DMS153 treated with DMSO at 0.1 percent for 48 hours (cell line): ENCODE results near the gene KRT25.

Experiments used
- DNase-seq: peaks from one replicate; lab custom pipeline; 2025; ENCODE audit not compliant: unreplicated experiment; lab: John Stamatoyannopoulos, UW

KRT25 gene, protein sequence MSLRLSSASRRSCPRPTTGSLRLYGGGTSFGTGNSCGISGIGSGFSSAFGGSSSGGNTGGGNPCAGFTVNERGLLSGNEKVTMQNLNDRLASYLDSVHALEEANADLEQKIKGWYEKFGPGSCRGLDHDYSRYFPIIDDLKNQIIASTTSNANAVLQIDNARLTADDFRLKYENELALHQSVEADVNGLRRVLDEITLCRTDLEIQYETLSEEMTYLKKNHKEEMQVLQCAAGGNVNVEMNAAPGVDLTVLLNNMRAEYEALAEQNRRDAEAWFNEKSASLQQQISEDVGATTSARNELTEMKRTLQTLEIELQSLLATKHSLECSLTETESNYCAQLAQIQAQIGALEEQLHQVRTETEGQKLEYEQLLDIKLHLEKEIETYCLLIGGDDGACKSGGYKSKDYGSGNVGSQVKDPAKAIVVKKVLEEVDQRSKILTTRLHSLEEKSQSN

DNA sequence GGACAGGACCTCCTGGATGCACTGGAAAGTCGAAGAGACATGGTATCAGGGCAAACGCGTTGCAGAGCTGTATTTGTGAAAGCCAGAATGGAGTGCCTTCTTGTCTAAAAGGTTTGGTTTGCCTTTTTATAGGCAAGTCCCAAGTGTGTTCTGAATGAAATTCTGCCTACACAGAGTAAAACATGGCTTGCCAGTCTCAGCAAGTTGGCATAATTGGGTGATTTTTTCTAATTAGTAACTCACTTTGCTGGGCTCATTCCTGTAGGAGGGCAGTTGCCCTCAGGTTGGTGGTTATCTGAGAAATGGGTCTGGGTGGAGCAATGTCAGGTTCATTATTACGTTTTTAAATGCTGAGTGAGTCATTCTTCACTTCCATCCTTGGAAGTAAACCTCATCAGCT lies at the start of gene KRT25:
TSS of gene KRT25 (minus strand) at position 101 of the 400 bp plus-strand sequence. CDS start at position 41, 60 bp downstream.
- no peak for DNase-seq

GRCh38 chr17:40803617-40804082 lies 48.5 kb upstream of the KRT25 start:
- DNase-seq, result peak; percentile 81

DNA sequence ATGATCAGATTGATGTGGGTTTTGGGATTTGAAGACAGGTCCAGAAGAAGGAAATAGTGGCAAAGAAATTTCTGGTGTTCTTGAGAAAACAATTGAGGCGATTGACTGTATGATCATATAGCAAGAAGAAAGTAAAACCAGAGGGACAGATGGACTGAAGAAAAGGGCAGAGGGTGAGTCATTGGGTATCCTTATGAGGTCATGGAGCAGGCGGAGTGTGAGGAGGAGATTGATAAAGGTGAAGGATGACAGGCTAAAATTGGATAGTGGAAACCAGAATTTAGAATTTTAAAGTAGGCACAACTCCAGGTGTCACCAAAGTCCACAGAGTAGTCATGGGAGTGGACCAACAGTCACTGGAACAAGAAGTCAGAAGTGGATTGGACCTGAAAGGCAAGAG lies 46.0 kb upstream of the KRT25 start:
- no peak for DNase-seq

GRCh38 chr17:40800381-40800780 lies 45.2 kb upstream of the KRT25 start:
- no peak for DNase-seq

- DNase-seq, result no peak
These were observed 44.7 kb upstream of the KRT25 start, which contains the start of gene KRT28 for GRCh38 chr17:40799859-40800258. Gene KRT28 (minus strand): TSS chr17:40799959. CDS start chr17:40799893, 66 bp downstream.

DNA sequence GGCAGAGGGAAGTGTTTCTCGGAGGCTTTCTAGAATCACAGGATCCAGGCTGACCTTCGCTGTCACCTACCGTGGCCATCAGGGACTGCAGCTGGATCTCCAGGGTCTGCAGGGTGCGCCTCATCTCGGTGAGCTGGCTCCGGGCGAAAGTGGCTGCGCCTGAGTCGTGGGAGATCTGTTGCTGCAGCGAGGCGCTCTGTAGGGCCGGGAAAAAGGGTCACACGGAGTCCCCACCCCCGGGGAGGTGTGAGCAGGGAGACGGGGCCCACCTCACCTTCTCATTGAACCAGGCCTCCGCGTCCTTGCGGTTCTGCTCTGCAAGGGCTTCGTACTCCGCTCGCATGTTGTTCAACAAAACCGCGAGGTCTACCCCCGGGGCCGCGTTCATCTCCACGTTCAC lies 41.7 kb upstream of the KRT25 start:
- DNase-seq, result no peak

DNA sequence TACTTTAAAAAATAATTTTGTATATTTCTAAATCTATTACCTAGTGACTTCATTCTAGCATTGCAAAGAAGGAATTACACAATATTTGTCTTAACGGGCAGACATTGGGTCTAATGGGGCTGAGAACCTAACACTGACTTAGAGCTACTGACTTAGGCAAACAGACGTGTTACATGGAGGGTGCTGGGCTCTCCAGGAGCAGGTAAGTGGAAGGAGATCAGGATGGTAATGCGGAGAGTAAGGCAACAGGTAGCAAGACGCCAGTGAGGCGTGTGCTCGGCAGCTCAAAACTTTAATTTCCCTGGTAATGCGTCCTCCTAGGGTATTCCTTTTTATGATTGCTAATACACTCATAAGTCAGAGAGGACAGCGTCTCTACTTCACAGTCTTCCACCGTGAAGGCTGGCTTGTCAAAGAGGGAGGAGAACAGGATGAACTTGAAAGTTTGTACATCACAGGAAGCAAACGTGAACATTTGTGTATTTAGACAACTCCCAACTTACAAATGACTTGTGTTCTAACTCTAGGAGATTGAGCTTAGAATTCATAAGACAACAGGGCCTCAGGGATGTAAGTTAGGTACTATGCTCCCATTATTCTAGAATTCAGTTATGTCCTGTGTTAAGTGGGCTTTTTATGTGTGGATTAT lies 40.0 kb upstream of the KRT25 start:
- DNase-seq, result no peak

DNA sequence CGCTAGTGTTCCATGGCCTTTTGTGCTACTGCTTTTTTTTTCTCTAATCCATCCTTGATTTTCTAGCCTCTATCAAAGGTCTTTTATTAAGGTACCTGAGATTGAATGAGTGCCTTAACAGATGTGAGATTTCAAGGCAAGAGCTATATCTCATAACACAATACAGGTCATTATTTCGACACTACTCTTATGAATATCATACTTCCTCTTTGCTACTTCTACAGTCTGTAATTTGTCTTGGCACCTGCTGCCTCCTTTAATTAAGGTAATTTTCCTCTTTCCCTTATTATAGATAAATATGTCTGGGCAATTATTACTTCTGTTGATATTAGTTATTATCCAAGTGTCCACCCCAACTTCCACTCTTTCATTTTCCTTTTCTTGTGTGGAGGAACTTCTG lies 39.3 kb upstream of the KRT25 start:
- DNase-seq, result no peak

DNA sequence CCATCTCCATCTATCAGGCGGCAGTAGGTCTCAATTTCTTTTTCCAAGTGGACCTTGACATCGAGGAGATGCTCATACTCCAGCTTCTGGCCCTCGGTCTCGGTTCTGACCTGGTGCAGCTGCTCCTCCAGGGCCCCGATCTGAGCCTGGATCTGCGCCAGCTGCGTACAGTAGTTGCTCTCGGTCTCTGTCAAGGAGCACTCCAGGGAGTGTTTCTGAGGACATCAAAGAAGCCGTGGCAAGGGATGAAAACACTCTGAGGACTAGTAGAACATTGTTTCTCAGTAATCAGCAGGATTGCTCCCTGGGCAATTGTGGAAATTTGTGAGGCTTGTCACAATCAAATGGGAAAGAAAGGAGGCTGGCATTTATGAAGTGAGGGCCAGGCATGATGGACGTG lies 38.7 kb upstream of the KRT25 start:
- no peak for DNase-seq

DNA sequence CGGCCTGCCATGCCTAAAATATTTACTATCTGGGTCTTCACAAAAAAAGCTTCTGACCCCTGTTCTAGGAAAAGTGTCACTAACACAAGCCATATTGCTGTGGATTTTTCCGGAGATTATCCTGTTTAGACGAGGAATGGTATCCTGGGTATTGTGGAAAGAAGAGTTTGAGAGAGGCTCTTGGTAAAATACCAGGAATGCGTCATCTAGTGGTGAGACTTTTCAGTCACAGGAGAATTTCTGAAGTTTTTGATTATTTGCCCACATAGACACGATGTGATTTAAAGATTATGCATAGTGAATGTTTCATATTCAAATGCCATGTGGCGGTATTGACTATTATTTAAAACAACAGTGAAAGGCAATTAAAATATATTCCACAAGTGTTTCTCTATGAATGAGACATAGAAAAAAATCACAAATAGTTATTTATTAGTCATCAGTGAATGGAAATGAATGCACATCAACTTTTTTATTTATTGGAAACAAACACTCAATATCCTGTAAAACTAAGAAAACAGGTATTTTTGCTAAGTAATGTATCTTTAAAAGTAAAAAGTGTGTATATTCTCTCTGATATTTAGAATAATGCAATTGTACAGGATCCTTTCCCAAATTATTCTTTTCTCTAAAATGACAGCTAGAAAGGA lies 36.8 kb upstream of the KRT25 start:
- no peak for DNase-seq

DNA sequence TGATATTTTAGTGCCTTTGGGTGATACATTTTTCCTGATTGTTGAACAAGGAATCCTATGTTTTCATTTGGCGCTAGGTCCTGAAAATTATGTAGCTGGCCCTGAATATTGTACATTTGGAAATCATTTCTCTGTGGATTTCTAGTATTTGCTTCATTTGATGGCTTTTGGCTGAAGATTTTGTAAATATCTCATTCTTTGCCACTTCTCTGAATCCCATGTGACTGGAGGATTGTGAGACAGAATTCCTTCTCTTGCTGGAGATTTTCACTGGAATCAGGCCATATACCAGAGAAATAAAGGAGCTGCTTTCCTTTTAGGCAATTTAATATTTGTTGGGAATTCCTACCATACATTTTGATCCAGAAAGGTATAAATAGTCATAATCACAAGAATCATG lies 36.0 kb upstream of the KRT25 start:
- DNase-seq, result no peak

DNA sequence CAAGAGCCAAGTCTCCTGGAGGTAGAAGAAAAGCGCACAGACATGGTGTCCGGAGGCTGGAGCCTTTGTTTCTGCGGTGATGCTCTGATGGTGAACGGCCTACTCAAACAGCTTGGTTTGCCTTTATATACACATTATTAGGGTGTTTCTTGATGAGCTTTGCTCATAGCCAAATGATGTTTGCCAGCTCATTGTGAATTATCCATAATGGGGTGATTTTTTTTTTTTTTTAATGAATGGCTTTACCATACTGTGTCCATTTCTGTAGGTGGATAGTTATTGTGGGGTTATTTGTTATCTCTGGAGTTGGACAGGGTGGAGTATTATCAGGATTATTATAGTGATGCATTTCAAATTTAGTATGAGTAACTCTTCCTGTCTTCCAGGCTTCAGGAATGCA lies 27.3 kb upstream of the KRT25 start, which contains the start of gene KRT27:
TSS of gene KRT27 (minus strand) at position 101 of the 400 bp plus-strand sequence. CDS start at position 44, 57 bp downstream.
- no peak for DNase-seq

DNA sequence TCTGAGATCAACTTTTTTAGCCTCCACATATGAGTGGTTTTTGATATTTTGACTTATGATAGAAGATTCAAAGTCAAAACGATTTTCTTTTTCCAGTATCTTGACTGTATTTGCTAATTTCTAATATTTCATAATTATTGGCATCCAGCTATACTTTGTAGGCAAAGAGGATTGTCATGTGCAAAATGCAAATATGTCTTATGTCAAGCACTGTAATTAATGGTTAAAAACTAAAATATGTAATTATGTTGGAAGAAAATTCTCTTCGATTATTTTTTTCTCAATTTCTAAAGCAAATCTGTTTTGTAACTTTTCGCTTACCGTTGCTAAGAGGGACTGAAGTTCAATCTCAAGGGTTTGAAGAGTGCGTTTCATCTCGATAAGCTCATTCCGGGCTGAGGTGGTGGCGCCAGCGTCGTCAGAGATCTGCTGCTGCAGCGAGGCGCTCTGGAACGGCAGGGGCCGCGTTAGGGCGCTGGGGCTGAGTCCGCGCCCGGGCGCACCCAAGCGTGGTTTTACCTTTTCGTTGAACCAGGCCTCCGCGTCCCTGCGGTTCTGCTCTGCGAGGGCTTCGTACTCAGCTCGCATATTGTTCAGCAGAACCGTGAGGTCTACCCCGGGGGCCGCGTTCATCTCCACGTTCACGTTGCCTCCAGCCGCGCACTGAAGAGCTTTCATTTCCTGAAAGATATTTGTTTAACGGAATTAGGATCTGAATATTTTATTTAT lies 24.2 kb upstream of the KRT25 start:
- DNase-seq, result peak; percentile 30

DNA sequence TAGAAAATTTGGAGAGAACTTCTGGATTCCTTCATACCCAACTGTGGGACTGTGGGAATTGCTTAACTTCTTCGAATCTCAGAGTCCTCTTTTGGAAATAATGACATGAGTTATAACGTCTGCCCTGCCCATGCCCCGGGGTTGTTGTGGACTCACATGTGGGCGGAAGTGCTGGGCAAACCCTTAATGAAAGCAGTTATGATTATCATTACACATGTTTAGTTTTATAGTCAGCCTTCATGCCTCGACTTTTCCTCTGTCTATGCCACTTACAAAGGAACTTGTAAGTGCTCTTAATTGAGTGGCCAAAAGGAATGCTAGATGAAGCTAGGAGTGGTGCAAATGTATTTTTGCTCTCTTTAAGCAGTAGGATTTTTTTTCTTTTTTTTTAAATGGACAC lies 23.3 kb upstream of the KRT25 start:
- DNase-seq, result no peak

DNA sequence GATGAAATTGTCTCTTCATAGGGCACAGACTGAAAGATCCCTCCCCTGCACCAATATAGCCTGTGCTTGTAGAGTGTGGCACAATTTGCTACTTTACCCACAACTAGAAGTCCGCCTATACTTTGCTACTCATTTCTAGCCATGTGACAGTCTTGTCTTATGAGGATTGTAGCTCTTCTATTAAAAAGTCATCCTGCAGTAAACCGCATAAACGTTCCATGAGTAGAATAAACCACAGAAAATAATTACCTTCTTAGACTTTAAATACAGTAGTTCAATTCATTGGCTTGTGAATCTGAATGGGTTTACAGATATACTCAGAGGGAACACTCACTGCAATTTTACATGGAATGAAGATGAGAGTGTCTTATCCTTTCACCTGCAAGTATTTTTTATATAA lies 22.8 kb upstream of the KRT25 start:
- DNase-seq, result no peak

DNA sequence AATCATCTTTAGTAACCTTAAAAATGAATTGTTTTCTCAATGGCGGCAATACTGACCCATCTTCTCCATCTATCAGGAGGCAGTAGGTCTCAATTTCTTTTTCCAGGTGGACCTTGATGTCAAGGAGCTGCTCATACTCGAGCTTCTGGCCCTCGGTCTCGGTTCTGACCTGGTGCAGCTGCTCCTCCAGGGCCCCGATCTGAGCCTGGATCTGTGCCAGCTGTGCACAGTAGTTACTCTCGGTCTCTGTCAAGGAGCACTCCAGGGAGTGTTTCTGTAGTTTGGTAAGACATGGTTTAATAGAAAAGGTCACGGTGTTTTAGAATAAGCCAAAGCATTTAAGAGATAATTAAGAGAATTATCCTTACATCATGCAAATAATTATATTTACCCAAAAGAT lies 22.3 kb upstream of the KRT25 start:
- no peak for DNase-seq

DNA sequence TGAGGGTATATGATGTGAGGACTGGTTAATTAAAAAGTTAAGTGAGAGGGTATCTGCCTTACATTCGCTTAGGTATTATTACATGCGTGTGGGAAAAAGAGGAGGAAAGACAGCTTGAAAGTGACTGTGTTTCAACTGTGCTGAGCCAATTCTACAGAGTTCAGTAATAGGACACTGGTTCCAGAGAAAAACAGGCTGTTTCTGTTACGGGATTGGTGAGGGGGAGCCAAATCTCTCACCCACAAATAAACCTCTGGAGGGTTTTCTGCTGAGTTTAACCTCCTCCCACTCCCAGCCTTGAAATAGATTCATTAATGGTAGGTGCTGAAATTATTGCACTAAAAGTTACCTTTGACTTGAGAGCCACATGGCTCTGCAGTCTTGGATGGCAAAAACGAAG lies 20.8 kb upstream of the KRT25 start:
- DNase-seq, result no peak

GRCh38 chr17:40772101-40772500 lies 17.0 kb upstream of the KRT25 start, which contains the start of gene KRT26:
Gene KRT26 (minus strand): TSS chr17:40772201. CDS start chr17:40772113, 88 bp downstream.
- DNase-seq, result no peak

DNA sequence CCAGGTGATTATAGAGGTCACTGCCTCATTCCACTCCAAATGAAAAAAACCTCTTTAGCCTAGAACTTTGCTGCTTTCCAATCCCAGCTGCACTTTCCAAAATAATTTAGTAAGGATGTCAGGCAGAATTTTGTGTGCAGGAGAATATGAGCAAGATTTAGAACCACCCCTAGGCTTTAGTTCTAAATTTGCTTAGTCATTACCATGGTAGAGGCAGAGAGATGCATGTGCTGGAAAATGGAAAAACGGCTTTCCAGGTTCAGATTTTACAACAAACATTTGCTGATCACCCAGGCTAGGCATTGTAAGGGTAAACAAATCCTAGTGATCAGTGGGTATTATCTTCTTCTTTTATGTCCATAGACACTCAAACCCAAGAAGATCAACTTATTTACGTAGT lies 10.5 kb upstream of the KRT25 start:
- no peak for DNase-seq

DNA sequence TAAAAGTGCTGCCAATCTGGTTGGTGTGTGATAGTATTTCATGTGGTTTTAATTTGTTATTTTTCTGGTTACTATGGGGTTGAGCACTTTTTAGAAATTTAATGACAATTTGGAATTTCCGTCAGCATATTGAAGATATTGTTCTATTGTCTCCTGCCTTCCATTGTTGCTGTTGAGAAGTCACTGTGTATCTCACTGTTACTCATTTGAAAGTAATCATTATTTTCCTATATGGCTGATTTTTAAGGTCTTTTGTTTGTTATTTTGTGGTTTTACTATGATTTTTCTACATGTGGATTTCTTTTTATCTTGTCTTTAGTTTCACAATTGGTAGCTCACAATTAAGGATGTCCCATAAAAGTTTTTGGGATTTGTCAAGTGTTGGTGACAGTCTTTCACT lies 8.6 kb upstream of the KRT25 start:
- no peak for DNase-seq
